Panc1 (cell line): Measurements from ENCODE around the gene MALL. TPM values are rescaled to one million over a fixed set of nuclear protein-coding genes. Genes with fewer than 3 reads are reported as not detected.

Source experiments
- ATAC-seq: fragments of 200-7000 bp; cut with Tn5 transposase; 2 replicates; pipeline ENCODE4 v1.9.1; 2020; ENCODE audit warnings: mild to moderate bottlenecking, moderate library complexity
- BruUV-seq: library from RNA; stranded (reverse); fragments of 400-500 nt; replicated peaks from 2 replicates; lab custom pipeline; 2021; lab: Mats Ljungman, UMichigan
- CTCF ChIA-PET: fragments of 300-600 bp; sonication (Branson Sonifier 250); formaldehyde crosslinking; loops from one replicate; lab custom pipeline; 2022; ENCODE audit warnings: antibody characterized with exemption; lab: Charles Lee
- POLR2A ChIA-PET: fragments of 300-600 bp; sonication (Branson Sonifier 250); formaldehyde crosslinking; loops from one replicate; lab custom pipeline; 2022; ENCODE audit warnings: antibody characterized with exemption; lab: Charles Lee
- DNase-seq: peaks from one replicate; pipeline ENCODE4 v3.0.0-alpha.2; 2010; ENCODE audit warnings: low read depth, low spot score
- H3K27ac ChIP-seq: 2 replicates; pipeline ENCODE4 v1.5.1; 2011; ENCODE audit warnings: mild to moderate bottlenecking, low read length, inconsistent platforms
- H3K27me3 ChIP-seq: fragments of 200-500 bp; sonication (Bioruptor generic); 2 replicates; pipeline ENCODE4 v1.6.0; 2014; ENCODE audit warnings: low read length, inconsistent platforms; ENCODE audit not compliant: control insufficient read depth, insufficient read depth
- H3K36me3 ChIP-seq: fragments of 200-500 bp; sonication (Bioruptor generic); 2 replicates; pipeline ENCODE4 v1.5.1; 2014; ENCODE audit warnings: inconsistent platforms, mild to moderate bottlenecking, low read length, moderate library complexity; ENCODE audit not compliant: control insufficient read depth, insufficient read depth
- H3K4me1 ChIP-seq: 2 replicates; pipeline ENCODE4 v1.5.1; 2011; ENCODE audit warnings: inconsistent platforms, mild to moderate bottlenecking, low read length, moderate library complexity; ENCODE audit not compliant: control insufficient read depth, insufficient read depth
- H3K4me3 ChIP-seq, 2 experiments: 2 replicates each; pipeline ENCODE4 v1.5.1; 2011 to 2012; ENCODE audit warnings: low read depth in 2 of 2, low read length in 2 of 2, mild to moderate bottlenecking in 2 of 2, inconsistent platforms in 1 of 2, moderate library complexity in 1 of 2
- H3K9me3 ChIP-seq: fragments of 200-500 bp; sonication (Bioruptor generic); 2 replicates; pipeline ENCODE4 v1.5.1; 2014; ENCODE audit warnings: low read depth, mild to moderate bottlenecking, inconsistent platforms, low read length, moderate library complexity; ENCODE audit not compliant: control insufficient read depth, insufficient read depth
- CTCF ChIP-seq: fragments of 450-650 bp; IDR thresholded peaks from 2 replicates; pipeline ENCODE4 v1.5.1; 2017; ENCODE audit warnings: mild to moderate bottlenecking
- POLR2AphosphoS5 ChIP-seq: IDR thresholded peaks from 2 replicates; pipeline ENCODE4 v1.6.1; 2012; ENCODE audit warnings: mild to moderate bottlenecking, low read depth, low read length, moderate library complexity
- REST ChIP-seq, 2 experiments: IDR thresholded peaks; 2 replicates each; pipeline ENCODE4 v1.6.1; 2011 to 2012; ENCODE audit warnings: low read depth in 2 of 2, control low read depth in 1 of 2, low read length in 1 of 2, mild to moderate bottlenecking in 1 of 2, moderate library complexity in 1 of 2; ENCODE audit not compliant: insufficient read depth in 1 of 2
- SIN3A ChIP-seq: IDR thresholded peaks from 2 replicates; pipeline ENCODE4 v1.6.1; 2012; ENCODE audit warnings: low read depth, mild to moderate bottlenecking, low read length, moderate library complexity, borderline replicate concordance; ENCODE audit not compliant: insufficient read depth
- TCF7L2 ChIP-seq: IDR thresholded peaks from 2 replicates; pipeline ENCODE4 v1.6.1; 2011; ENCODE audit warnings: mild to moderate bottlenecking, low read depth, low read length, inconsistent platforms
- in situ Hi-C: cut with HindIII; loops from 2 replicates; pipeline ENCODE4 v1.10.0; 2016; ENCODE audit warnings: low sequenced_read_pairs, low pct_unique_long_range_greater_than_20kb
- intact Hi-C: fragments of 100-400 bp; cut with micrococcal nuclease; formaldehyde crosslinking; loops from one replicate; pipeline ENCODE4 v1.10.0; 2022; ENCODE audit not compliant: unreplicated experiment
- total RNA-seq: library from RNA; stranded (reverse); gene quantifications from one replicate; pipeline ENCODE4 v1.2.1, GENCODE V29; 2021; ENCODE audit not compliant: unreplicated experiment

Gene MALL
- total RNA-seq, 1 experiment from 2014 or later, result 159 TPM

- Histone ChIP-seq H3K27ac (peak overlapping the region; percentile 94), H3K9me3 (peaks cover 3% of the 10 kb centered on the region; the same call in 1 of the 2 replicates), H3K4me3 (peak overlapping the region in 1 of 2 experiments; percentile 13; a peak in 2 of 4 replicates), H3K36me3 (peaks cover 4% of the 10 kb centered on the region; the same call in 1 of the 2 replicates), H3K27me3 (no peaks in the 10 kb centered on the region), H3K4me1 (peaks cover 71% of the 10 kb centered on the region)
- ChIA-PET POLR2A (interaction anchor here (0.6 to 1.4 kb wide), 2 partner anchors 15 to 18 kb away, joined by 4 read pairs; no protein-coding TSS in a partner anchor), CTCF (interaction anchor here (0.7 kb wide), 1 partner anchor 8 kb away, joined by 6 read pairs; the partner anchor contains the start of gene MALL)
- in situ Hi-C loops, result no loop called here
- TF ChIP-seq TCF7L2 (no peak), SIN3A (no peak), REST (IDR thresholded peaks at IDR 0.05; ENCODE audit: insufficient read depth in 1 of 2, low read depth in 2 of 2, low read length in 1 of 2) (no peak), POLR2AphosphoS5 (peak; percentile 27; the same call in 1 of the 2 replicates)
- intact Hi-C loops, result no loop called here
- DNase-seq (no peak), ATAC-seq (0 out of 2 replicates have a peak, but pooled peaks have one; percentile 7)
- no TSS peak for BruUV-seq
Observed at GRCh38 chr2:110107092-110108079, 8.2 kb downstream of the MALL start.

GRCh38 chr2:110106642-110107041, 9.0 kb downstream of the MALL start:
- H3K27ac ChIP-seq, result peak overlapping the region; percentile 94
- DNase-seq, result no peak
- intact Hi-C loops, result no loop called here
- in situ Hi-C loops, result no loop called here
- BruUV-seq, result no TSS peak
- H3K4me3 ChIP-seq, result peak overlapping the region; percentile 1 to 13; a peak in 2 of 4 replicates
- H3K36me3 ChIP-seq, result peaks cover 4% of the 10 kb centered on the region; the same call in 1 of the 2 replicates
- POLR2A ChIA-PET, result interaction anchor here (0.6 to 1.4 kb wide), 2 partner anchors 15 to 18 kb away, joined by 4 read pairs; no protein-coding TSS in a partner anchor
- ATAC-seq, result peak; percentile 59
- peaks cover 3% of the 10 kb centered on the region; the same call in 1 of the 2 replicates for H3K9me3 ChIP-seq
- CTCF ChIA-PET, result interaction anchor here (0.7 kb wide), 1 partner anchor 9 kb away, joined by 6 read pairs; the partner anchor contains the start of gene MALL
- TF ChIP-seq CTCF (no peak), POLR2AphosphoS5 (no peak; the same call in 1 of the 2 replicates), REST (IDR thresholded peaks at IDR 0.05; ENCODE audit: insufficient read depth in 1 of 2, low read depth in 2 of 2, low read length in 1 of 2) (no peak), SIN3A (no peak), TCF7L2 (no peak)
- no peaks in the 10 kb centered on the region for H3K27me3 ChIP-seq
- H3K4me1 ChIP-seq, result peaks cover 78% of the 10 kb centered on the region
